GM12873 (cell line): ENCODE measurements around the gene FGGY.

ENCODE experiments used
- CTCF ChIP-seq: IDR thresholded peaks from 2 replicates; pipeline ENCODE4 v1.5.1; 2012; ENCODE audit warnings: low read depth, mild to moderate bottlenecking, moderate library complexity, low read length, control low read depth; ENCODE audit not compliant: insufficient read depth; ENCODE audit errors: missing control alignments

FGGY gene

DNA sequence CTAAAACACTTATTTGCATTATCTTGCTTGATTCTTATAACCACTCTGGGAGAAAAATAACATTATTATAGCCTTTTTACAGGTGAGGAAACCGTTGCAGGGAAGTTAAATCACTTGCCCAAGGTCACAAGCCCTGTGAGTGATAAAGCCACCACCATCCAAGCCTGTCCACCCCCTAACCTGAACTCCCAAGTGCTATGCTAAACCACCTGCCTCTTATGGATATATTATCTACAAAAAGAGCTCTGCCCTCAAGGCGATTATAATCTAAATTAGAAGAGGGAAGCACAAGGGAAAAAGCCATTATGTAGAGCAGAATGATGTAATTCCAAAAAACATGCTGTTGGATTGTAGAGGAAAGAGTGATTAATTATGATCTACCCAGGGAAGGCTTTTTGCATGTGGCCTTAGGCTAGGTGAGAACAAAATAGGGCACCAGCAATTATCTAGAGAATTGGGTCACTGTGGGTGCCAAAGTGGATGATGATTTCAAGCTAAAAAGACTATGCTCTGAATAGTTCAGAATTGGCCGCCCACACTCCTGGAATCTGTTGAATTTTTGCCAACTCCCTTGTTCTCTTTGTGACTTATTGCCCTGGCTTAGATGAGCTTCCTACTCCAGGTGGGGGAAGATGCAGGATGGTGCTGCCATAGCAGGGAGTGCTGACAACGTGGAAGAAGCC lies 205.3 kb downstream of the FGGY start:
- no peak for TF ChIP-seq CTCF

DNA sequence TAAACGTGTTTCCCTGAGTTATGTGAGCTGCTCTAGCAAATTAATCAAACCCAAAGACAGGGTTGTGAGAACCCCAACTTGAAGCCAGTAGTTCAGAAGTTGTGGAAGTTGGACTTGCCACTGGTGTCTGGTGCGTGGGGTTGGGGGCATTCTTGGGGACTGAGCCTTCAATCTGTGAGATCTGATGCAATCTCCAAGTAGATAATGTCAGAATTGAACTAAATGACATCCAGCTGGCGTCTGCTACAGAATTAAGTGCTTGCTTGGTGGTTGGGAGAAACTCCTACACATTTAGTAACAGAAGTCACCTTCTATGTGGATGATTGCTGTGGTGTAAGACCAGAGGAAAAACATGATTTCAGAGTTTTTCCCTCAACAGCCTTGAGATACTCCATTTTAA lies 207.4 kb downstream of the FGGY start:
- TF ChIP-seq CTCF: no peak

GRCh38 chr1:59505596-59506028 lies 208.7 kb downstream of the FGGY start:
- no peak for TF ChIP-seq CTCF

DNA sequence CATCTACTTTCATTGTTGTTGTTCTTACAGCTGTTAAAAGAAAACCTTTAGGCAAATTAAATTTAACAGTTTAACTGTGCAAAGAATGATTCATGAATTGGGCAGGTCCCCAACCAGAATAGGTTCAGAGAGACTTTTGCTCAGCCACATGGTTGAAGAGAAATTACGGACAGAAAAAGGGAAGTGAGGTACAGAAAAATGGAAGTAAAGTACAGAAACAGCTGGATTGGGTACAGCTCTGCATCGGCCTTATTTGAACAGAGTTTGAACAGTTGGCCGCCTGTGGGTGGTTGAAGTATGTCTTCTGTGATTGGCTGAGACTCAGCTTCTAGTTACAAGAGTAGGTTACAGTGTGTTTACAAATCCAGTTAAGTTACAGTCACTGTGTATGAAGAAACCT lies 210.1 kb downstream of the FGGY start:
- no peak for TF ChIP-seq CTCF

DNA sequence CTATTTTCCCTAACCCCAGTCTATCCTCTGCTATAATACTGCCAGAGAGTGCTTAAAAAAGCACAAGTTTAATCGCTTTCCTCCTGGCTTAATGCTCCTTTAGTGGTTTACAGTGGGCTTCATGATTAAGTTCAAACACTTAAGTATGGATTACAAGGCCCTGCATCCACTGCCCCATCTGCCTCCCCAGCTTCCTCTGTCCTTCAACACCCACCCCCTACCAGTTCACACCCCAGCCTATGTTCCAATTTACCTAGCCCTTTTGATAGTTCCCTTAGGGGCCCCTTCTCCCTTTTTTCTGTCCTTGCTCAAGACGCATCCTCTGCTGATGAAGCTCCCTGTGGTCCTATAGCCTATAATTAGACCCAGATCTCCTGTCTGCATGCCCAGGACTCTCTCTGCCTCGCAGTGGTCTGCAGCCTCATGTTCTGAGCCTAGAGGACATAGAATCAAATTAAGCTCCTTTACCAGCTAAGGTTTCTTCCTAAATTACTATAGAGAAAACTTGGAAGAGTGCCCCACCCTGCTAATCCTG lies 212.5 kb downstream of the FGGY start:
- no peak for TF ChIP-seq CTCF

GRCh38 chr1:59510249-59510648 lies 213.4 kb downstream of the FGGY start:
- no peak for TF ChIP-seq CTCF

- no peak for TF ChIP-seq CTCF
Observed at GRCh38 chr1:59511476-59512465, 214.9 kb downstream of the FGGY start.
